NCI-H748 (cell line): ENCODE data around the gene PPP2CA.
"Not testable (repeated sequence)": the region's sequence is repeated elsewhere in the genome, so short reads cannot be mapped to it uniquely, and the experiment has no call there.

Experiments used
- DNase-seq: peaks from one replicate; lab custom pipeline; 2025; ENCODE audit not compliant: unreplicated experiment; lab: John Stamatoyannopoulos, UW

PPP2CA gene

GRCh38 chr5:134203630-134204029 lies 22.2 kb downstream of the PPP2CA start:
- no peak for DNase-seq

DNA sequence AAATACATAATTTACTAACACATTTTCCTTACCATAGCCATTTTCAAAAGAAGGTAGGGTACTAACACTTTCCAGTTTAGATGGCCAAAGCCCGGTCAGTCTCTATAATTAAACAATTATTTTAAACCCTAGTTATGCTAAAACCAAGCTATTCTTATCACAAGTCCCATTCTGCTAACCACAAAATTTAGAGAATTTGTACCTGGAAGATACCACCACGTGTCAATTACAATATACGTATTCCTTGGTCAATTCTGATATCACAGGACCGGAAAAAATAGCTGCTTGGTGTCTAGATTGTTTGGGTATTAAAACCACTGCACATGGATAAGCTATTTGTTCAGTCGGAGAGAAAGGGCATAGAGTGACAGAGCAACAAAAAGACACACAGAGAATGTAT lies 30.2 kb downstream of the PPP2CA start:
- no peak for DNase-seq

DNA sequence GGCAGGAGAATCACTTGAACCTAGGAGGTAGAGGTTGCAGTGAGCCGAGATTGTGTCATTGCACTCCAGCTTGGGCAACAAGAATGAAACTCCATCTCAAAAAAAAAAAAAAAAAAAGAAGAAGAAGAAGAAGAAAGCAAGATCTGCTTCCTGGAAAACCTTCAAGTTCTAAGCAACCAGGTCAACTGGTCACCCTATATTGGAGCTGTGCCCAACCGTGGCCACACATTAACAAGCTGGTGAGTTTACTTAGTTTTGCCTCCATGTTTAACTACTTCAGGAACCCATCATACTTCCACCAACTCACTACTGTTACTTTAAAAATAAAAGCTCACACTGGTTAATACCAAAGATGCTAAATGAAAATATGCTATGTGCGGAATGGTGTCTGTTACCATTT lies 36.8 kb downstream of the PPP2CA start:
- no peak for DNase-seq

GRCh38 chr5:134188092-134188491 lies 37.8 kb downstream of the PPP2CA start:
- DNase-seq = no peak

- peak; percentile 50 for DNase-seq
Measured at GRCh38 chr5:134184155-134185135, 41.4 kb downstream of the PPP2CA start.

- no peak for DNase-seq
Measured at GRCh38 chr5:134183481-134183880, 42.4 kb downstream of the PPP2CA start.

DNA sequence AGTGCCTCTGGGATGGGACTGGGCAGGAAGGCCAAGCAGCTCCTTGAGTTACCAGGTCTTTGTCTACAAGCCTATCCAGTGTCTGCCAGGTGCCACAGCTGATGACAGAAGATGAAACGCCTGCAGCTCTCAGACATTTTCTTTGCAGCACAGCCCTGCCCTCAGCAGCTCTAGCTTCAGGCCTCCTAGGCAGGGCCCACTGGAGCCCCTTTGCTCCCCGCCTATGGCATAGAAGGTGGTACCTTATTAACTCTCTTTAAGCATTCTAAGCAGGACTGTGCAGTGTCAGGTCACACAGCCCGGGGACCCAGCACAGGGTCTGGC lies 47.8 kb downstream of the PPP2CA start:
- no peak for DNase-seq

DNA sequence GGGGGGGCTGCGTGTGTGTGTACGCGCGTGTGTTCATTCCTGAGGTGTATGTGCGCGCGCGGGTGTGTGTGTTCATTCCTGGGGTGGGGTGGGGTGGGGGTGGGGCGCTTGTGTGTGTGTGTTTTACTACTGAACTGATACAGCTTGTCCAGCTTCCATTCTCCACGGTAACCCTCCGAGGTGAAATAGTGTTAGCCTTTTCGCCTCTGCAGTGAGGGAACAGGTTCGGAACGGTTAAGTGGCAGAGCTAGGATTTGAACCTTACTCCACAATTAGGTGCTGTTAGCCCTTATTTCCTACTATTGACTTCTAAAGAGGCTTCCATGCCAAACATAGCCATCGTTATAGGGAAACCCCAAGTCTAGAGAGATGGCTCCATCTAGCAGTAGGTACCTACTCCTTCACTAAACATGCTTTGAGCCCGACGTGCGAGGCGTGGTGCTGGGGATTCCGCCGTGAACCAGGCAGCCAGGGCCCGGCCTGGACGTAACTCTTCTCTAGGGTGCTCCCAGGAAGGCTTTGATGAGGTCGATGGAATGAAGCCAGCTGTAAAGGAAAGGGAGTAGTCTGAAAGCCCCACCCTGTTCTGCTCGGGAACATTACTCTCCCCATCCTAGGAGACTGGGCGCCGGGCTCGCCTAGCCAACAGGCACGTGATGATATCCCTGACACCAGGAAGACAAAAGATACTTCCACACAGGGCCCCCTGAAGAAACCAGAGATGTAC lies 48.3 kb downstream of the PPP2CA start:
- DNase-seq = peak; percentile 64

DNA sequence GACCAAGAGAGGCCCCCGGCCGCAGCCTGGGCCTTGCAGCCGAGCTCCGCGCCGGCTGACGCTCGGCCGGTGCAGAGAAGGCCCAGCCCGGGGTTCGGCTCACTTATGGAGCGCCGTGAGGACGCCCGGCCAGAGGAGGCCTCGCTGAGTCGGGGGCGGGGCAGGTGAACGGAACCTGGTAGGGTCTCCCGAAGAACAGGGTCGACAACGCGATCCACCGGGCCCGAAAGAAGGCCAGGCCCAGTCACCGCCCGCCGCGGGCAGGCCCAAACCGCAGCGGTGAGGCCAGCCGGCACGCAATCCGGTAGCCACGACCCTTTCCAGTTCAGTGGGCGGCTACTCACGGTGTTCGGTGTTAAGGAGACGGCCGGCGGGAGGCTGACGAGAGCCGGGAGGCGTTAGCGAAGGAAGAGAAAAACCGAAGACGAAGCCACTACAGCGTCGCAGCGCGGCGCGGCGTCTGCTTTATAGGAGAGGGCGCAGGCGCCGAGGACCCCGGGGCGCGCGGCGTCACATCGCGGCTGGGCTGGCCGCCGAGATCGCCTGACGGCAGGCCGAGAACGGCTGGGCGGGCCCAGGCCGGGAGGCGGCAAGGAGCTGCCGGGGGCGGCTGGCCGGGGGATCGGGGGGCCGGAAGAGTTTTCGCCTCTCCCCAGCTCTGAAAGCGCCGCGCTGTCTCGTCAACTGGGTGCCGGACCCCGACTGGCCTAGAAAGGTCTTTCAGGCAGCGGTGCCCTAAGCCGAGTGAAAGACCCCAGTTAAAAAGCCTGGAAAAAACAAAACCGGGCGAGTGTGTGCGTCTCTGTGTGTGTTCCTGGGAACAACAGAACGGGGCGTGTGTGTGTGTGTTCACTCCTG lies 49.1 kb downstream of the PPP2CA start, which contains the start of gene SKP1:
SKP1 (minus strand) TSS at position 440 of the 858 bp plus-strand sequence. CDS start 2,928 bp downstream, outside the sequence.
- peak; percentile 87 for DNase-seq

GRCh38 chr5:134175921-134176510 lies 49.9 kb downstream of the PPP2CA start:
- DNase-seq = peak; percentile 57

GRCh38 chr5:134174841-134175839 lies 50.7 kb downstream of the PPP2CA start:
- DNase-seq = peak; percentile 43

DNA sequence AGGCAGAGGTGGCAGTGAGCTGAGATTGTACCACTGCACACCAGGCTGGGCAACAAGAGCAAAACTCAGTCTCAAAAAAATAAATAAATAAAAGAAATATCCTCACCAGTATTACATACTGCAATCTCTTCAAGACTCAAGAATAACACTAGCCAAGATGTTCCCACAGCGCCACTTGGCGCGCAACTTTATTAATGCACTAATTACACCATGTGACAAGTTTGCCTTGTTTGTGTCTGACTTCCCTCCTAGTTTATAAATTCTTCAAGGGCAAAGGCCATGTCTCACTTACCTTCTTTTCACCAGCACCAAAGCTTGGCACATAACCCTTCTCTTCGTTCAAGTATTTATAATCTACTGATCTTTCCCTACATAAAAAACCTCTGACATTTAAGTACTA lies 53.9 kb downstream of the PPP2CA start:
- no peak for DNase-seq

DNA sequence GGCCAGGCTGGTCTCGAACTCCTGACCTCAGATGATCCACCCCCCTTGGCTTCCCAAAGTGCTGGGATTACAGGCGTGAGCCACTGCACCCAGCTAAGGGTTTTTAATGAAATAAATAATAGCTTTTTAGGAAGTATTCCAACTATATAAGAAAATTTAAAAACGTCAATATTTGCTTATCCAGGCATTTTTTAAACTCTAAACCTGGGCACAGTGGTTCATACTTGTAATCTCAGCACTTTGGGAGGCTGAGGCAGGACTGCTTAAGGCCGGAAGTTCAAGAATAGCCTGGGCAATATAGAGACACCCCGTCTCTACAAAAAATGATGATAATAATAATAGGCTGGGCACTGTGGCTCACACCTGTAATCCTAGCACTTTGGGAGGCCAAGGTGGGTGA lies 63.3 kb downstream of the PPP2CA start:
- no peak for DNase-seq

- no peak for DNase-seq
Measured at GRCh38 chr5:134161513-134162395, 64.1 kb downstream of the PPP2CA start.

- DNase-seq = no peak
Measured at GRCh38 chr5:134153657-134154056, 72.2 kb downstream of the PPP2CA start.

DNA sequence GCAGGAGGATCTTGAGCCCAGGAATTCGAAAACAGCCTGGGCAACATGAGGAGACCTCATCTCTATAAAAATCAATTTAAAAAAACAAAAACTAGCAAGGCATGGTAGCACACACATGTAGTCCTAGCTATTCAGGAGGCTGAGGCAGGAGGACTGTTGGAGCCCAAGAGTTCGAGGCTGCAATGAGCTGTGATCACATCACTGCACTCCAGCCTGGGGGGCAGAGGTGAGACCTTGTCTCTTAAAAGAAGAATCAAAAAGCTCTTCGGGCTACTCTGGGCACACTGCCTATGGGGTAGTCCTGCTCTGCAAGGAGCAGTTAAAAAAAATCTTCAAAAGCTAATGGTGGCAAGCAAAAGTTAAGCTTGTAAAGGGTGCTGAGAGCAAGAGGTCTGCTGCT lies 72.6 kb downstream of the PPP2CA start:
- no peak for DNase-seq

DNA sequence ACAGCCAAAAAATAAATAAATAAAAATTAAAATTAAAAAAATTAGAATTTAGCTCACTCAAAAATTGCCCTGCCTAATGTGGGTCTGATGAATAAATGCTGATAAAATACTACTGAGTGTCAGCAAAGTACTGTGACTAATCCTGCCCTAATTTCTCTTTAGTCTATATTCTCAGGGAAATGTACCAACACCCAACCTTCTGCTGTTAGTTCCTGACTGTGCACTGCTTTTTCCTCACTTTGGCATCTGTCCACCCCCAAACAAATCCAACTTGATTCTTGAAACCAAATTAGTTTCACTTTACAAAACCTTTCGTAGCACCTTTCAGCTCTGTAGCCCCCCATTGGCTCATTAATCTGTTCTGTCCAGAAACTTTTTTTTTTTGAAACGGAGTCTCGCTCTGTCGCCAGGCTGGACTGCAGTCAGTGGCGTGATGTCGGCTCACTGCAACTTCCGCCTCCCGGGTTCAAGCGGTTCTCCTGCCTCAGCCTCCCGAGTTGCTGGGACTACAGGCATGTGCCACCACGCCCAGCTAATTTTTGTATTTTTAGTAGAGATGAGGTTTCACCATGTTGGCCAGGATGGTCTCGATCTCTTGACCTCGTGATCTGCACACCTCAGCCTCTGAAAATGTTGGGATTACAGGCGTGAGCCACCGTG lies 73.6 kb downstream of the PPP2CA start:
- not testable (repeated sequence) for DNase-seq

DNA sequence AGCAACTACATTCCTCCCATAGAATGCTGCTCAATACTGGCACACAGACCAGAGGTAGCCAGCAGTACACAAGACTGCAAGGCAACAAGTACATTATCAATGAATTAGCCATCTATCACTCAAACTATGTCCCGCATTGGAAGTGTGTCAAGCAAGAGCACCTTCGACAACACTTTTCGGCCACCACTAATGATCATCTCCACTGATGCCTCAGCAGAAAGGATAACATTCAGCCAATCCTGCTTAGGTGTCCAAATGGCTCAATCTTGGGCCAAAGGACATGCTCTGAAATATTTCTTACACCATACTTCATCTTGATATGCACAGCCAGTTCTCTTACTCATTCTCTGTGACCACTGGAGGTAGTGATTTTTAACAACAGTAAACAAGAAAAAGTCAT lies 74.2 kb downstream of the PPP2CA start:
- no peak for DNase-seq
